H1 (cell line): ENCODE data around the gene HDAC9. TPM values are rescaled to one million over a fixed set of nuclear protein-coding genes. Genes with fewer than 3 reads are reported as not detected.

Experiments
- CTCF ChIA-PET: fragments of 300-600 bp; sonication (Branson Sonifier 250); formaldehyde crosslinking; loops from one replicate; lab custom pipeline; 2021; ENCODE audit not compliant: partially characterized antibody; lab: Charles Lee
- POLR2A ChIA-PET: fragments of 300-600 bp; sonication (Branson Sonifier 250); formaldehyde crosslinking; loops from one replicate; lab custom pipeline; 2021; ENCODE audit warnings: inconsistent platforms; ENCODE audit not compliant: partially characterized antibody; lab: Charles Lee
- DNase-seq, 2 experiments: peaks; one replicate each; pipeline versions ENCODE4 v3.0.0 to v3.0.0-alpha.2; 2010 to 2022; ENCODE audit warnings: low spot score in 2 of 2, low read depth in 1 of 2, mixed read lengths in 1 of 2
- FAIRE-seq: peaks from 2 replicates; lab custom pipeline; 2011; peaks lifted over from hg19 to GRCh38; lab: Jason Lieb, UNC
- H2AFZ ChIP-seq: 2 replicates; pipeline ENCODE4 v1.8.1; 2012; ENCODE audit warnings: low read length, inconsistent platforms
- H2AK5ac ChIP-seq: 2 replicates; pipeline ENCODE4 v1.6.1; 2013; ENCODE audit warnings: low read depth, low read length
- H2BK120ac ChIP-seq: replicated peaks from 2 replicates; pipeline ENCODE3; 2013; ENCODE audit warnings: low read depth, low read length, inconsistent platforms
- H2BK12ac ChIP-seq: 2 replicates; pipeline ENCODE4 v1.6.1; 2013; ENCODE audit warnings: low read depth, low read length
- H2BK15ac ChIP-seq: 2 replicates; pipeline ENCODE4 v1.6.1; 2013; ENCODE audit warnings: low read length
- H2BK20ac ChIP-seq: 2 replicates; pipeline ENCODE4 v1.6.1; 2013; ENCODE audit warnings: low read length
- H2BK5ac ChIP-seq: 2 replicates; pipeline ENCODE4 v1.6.1; 2013; ENCODE audit warnings: low read depth, low read length
- H3K14ac ChIP-seq: 2 replicates; pipeline ENCODE4 v1.6.1; 2013; ENCODE audit warnings: inconsistent platforms; ENCODE audit not compliant: insufficient read length
- H3K18ac ChIP-seq: 2 replicates; pipeline ENCODE4 v1.6.1; 2013; ENCODE audit warnings: low read length; ENCODE audit errors: extremely low read depth
- H3K23ac ChIP-seq: 2 replicates; pipeline ENCODE4 v1.6.1; 2013; ENCODE audit warnings: inconsistent platforms; ENCODE audit not compliant: insufficient read length
- H3K23me2 ChIP-seq: 2 replicates; pipeline ENCODE4 v1.6.1; 2013; ENCODE audit warnings: low read depth, low read length
- H3K27ac ChIP-seq: 2 replicates; pipeline ENCODE4 v1.6.1; 2011; ENCODE audit warnings: low read depth, low read length, inconsistent platforms
- H3K27me3 ChIP-seq, 4 experiments: replicated peaks in 1 of 4; 1 replicate in 1 of 4; 2 replicates in 3 of 4; pipeline versions ENCODE4 v1.6.1 to v1.8.1; 2011 to 2013; ENCODE audit warnings: low read length in 3 of 4, mild to moderate bottlenecking in 3 of 4, inconsistent platforms in 2 of 4, mixed read lengths in 2 of 4, moderate library complexity in 1 of 4; ENCODE audit not compliant: control insufficient read depth in 3 of 4, insufficient read depth in 3 of 4; ENCODE audit errors: extremely low read depth in 1 of 4
- H3K36me3 ChIP-seq, 4 experiments: 2 replicates each; pipeline versions ENCODE4 v1.6.1 to v1.8.1; 2011 to 2013; ENCODE audit warnings: mild to moderate bottlenecking in 4 of 4, low read length in 3 of 4, moderate library complexity in 2 of 4, control low read depth in 1 of 4, inconsistent platforms in 1 of 4; ENCODE audit not compliant: insufficient read depth in 4 of 4, control insufficient read depth in 2 of 4
- H3K4ac ChIP-seq: replicated peaks from 2 replicates; pipeline ENCODE3; 2013; ENCODE audit warnings: low read length, low read depth, mixed read lengths, inconsistent platforms; ENCODE audit not compliant: insufficient read length
- H3K4me1 ChIP-seq, 4 experiments: replicated peaks in 1 of 4; 1 replicate in 1 of 4; 2 replicates in 3 of 4; pipeline versions ENCODE4 v1.6.1 to v1.8.1; 2011 to 2013; ENCODE audit warnings: low read length in 3 of 4, inconsistent platforms in 2 of 4, mixed read lengths in 1 of 4; ENCODE audit not compliant: insufficient read depth in 4 of 4, control insufficient read depth in 3 of 4
- H3K4me2 ChIP-seq, 2 experiments: 2 replicates each; pipeline versions ENCODE4 v1.6.1 to v1.8.1; 2011 to 2013; ENCODE audit warnings: low read depth in 2 of 2, low read length in 2 of 2, control low read depth in 1 of 2, inconsistent platforms in 1 of 2, mild to moderate bottlenecking in 1 of 2; ENCODE audit not compliant: insufficient read depth in 1 of 2
- H3K4me3 ChIP-seq, 4 experiments: fragments of 200-600, 300-600 bp in 1 of 4; sonication (generic), shearing (Covaris generic), sonication (Bioruptor Twin) in 1 of 4; 2 replicates each; pipeline versions ENCODE4 v1.5.1 to v1.8.1; 2011 to 2016; ENCODE audit warnings: low read length in 4 of 4, low read depth in 3 of 4, control low read depth in 2 of 4, inconsistent platforms in 2 of 4, mild to moderate bottlenecking in 2 of 4, mixed read lengths in 1 of 4, moderate library complexity in 1 of 4; ENCODE audit not compliant: insufficient read depth in 2 of 4; ENCODE audit errors: extremely low read depth in 1 of 4
- H3K56ac ChIP-seq: replicated peaks from 2 replicates; pipeline ENCODE3; 2013; ENCODE audit warnings: low read depth, mild to moderate bottlenecking, mixed read lengths, low read length, inconsistent platforms; ENCODE audit not compliant: insufficient read length
- H3K79me1 ChIP-seq: 2 replicates; pipeline ENCODE4 v1.6.1; 2013; ENCODE audit warnings: low read depth, low read length, control low read depth
- H3K79me2 ChIP-seq, 2 experiments: 2 replicates each; pipeline versions ENCODE4 v1.6.1 to v1.8.1; 2012 to 2013; ENCODE audit warnings: low read length in 2 of 2, mild to moderate bottlenecking in 2 of 2, inconsistent platforms in 1 of 2; ENCODE audit not compliant: insufficient read depth in 2 of 2, control insufficient read depth in 1 of 2
- H3K9ac ChIP-seq, 4 experiments: replicated peaks in 1 of 4; 1 replicate in 1 of 4; 2 replicates in 3 of 4; pipeline versions ENCODE4 v1.6.1 to v1.8.1; 2011 to 2013; ENCODE audit warnings: low read depth in 3 of 4, low read length in 3 of 4, control low read depth in 2 of 4, mild to moderate bottlenecking in 2 of 4, moderate library complexity in 2 of 4, inconsistent platforms in 1 of 4; ENCODE audit errors: extremely low read depth in 1 of 4
- H3K9me3 ChIP-seq, 2 experiments: 2 replicates each; pipeline versions ENCODE4 v1.6.1 to v1.8.1; 2012 to 2013; ENCODE audit warnings: mild to moderate bottlenecking in 2 of 2, moderate library complexity in 2 of 2, control low read depth in 1 of 2, inconsistent platforms in 1 of 2, low read depth in 1 of 2, low read length in 1 of 2, mixed read lengths in 1 of 2; ENCODE audit not compliant: insufficient read depth in 2 of 2
- H4K20me1 ChIP-seq, 2 experiments: replicated peaks in 1 of 2; 2 replicates each; pipeline versions ENCODE3 to v1.8.1; 2011 to 2013; ENCODE audit warnings: inconsistent platforms in 2 of 2, low read length in 2 of 2, mild to moderate bottlenecking in 1 of 2; ENCODE audit not compliant: insufficient read depth in 2 of 2, control insufficient read depth in 1 of 2
- H4K5ac ChIP-seq: 2 replicates; pipeline ENCODE4 v1.6.1; 2013; ENCODE audit warnings: low read length, low read depth, mixed read lengths, inconsistent platforms; ENCODE audit not compliant: insufficient read length
- H4K8ac ChIP-seq: 2 replicates; pipeline ENCODE4 v1.8.0; 2013; ENCODE audit warnings: mild to moderate bottlenecking, moderate library complexity, low read length, inconsistent platforms; ENCODE audit not compliant: insufficient read depth; ENCODE audit errors: extremely low read depth
- H4K91ac ChIP-seq: replicated peaks from 2 replicates; pipeline ENCODE3; 2013; ENCODE audit warnings: low read length, mixed read lengths, inconsistent platforms; ENCODE audit not compliant: insufficient read length
- ASH2L ChIP-seq: fragments of 200-600, 300-600 bp; sonication (generic); IDR thresholded peaks from one replicate; pipeline ENCODE4 v1.7.1; 2017; ENCODE audit warnings: low read length
- CHD2 ChIP-seq: IDR thresholded peaks from 2 replicates; pipeline ENCODE4 v1.6.1; 2012; ENCODE audit warnings: low read length, improper control_type of control experiment
- EP300 ChIP-seq, 2 experiments: IDR thresholded peaks; 1 replicate in 1 of 2; 2 replicates in 1 of 2; pipeline ENCODE4 v1.6.1; 2011 to 2012; ENCODE audit warnings: low read depth in 2 of 2, low read length in 2 of 2, mild to moderate bottlenecking in 2 of 2, borderline replicate concordance in 1 of 2, inconsistent platforms in 1 of 2, moderate library complexity in 1 of 2
- GTF2F1 ChIP-seq: IDR thresholded peaks from 2 replicates; pipeline ENCODE4 v1.6.1; 2012; ENCODE audit warnings: low read depth, low read length, improper control_type of control experiment, borderline replicate concordance
- MAFK ChIP-seq: IDR thresholded peaks from 2 replicates; pipeline ENCODE4 v1.6.1; 2012; ENCODE audit warnings: low read depth, mild to moderate bottlenecking, improper control_type of control experiment, low read length
- POU5F1 ChIP-seq: IDR thresholded peaks from 2 replicates; pipeline ENCODE4 v1.6.1; 2011; ENCODE audit warnings: low read depth, mild to moderate bottlenecking, low read length, moderate library complexity
- SUZ12 ChIP-seq: fragments of 200-600 bp; sonication (generic); IDR thresholded peaks from 2 replicates; pipeline ENCODE4 v1.6.1; 2012; ENCODE audit warnings: mild to moderate bottlenecking, inconsistent platforms, low read length, moderate library complexity, mixed read lengths
- TAF7 ChIP-seq: optimal IDR thresholded peaks from 2 replicates; pipeline ENCODE3; 2011; ENCODE audit warnings: low read depth, mild to moderate bottlenecking, inconsistent platforms, low read length, moderate library complexity, borderline replicate concordance
- TCF12 ChIP-seq: IDR thresholded peaks from 2 replicates; pipeline ENCODE4 v1.6.1; 2011; ENCODE audit warnings: low read depth, mild to moderate bottlenecking, low read length
- TEAD4 ChIP-seq: IDR thresholded peaks from 2 replicates; pipeline ENCODE4 v1.6.1; 2012; ENCODE audit warnings: low read depth, low read length, inconsistent platforms, mixed read lengths
- WGBS, 2 experiments: shearing (Covaris generic) in 1 of 2; methylation state at CpG; one replicate each; pipeline versions ENCODE4 v1.1.6 to v1.1.7; 2013 to 2015; ENCODE audit warnings: low lambda C conversion rate in 2 of 2, mixed read lengths in 2 of 2, inconsistent platforms in 1 of 2, low coverage in 1 of 2, missing lambda C conversion rate in 1 of 2; ENCODE audit not compliant: insufficient replicate concordance in 2 of 2, insufficient coverage in 1 of 2, insufficient read length in 1 of 2; ENCODE audit errors: extremely low coverage in 1 of 2, missing lambda C conversion rate in 1 of 2; 5-methylcytosine and 5-hydroxymethylcytosine counted together
- polyA plus RNA-seq, 7 experiments: library from polyadenylated mRNA; depleted of rRNA in 3 of 7; stranded (reverse) in 5 of 7; unstranded in 2 of 7; fragments of >200 nt in 5 of 7; fragments of 200-250 nt in 2 of 7; gene quantifications; 1 replicate in 5 of 7; 2 replicates in 1 of 7; 4 replicates in 1 of 7; pipeline versions ENCODE4 v1.2.1 to v1.2.3, GENCODE V29; 2011 to 2013; ENCODE audit warnings: missing spikeins in 2 of 7, mixed read lengths in 2 of 7
- total RNA-seq: library from RNA; stranded (reverse); fragmentation: NEBNext Ultra II Directional; extraction: Animal tissue kit (Norgen Biotek cat#: 25700); gene quantifications from 2 replicates; pipeline ENCODE4 v1.2.1, GENCODE V29; 2021

HDAC9 gene
- total and polyA plus RNA-seq, 2 of the 8 experiments (the other 6 are each of a cell fraction or from before 2014, with no cell fraction given), result 9.5 to 13.1 TPM

GRCh38 chr7:18962031-18962430, 466.5 kb downstream of the HDAC9 start:
- H2BK15ac ChIP-seq, result no peak overlapping the region
- H2BK120ac ChIP-seq, result no peak overlapping the region
- no peaks in the 10 kb centered on the region for H3K4me1 ChIP-seq
- H3K4ac ChIP-seq, result no peak overlapping the region
- no peak overlapping the region for H3K56ac ChIP-seq
- no peak overlapping the region for H4K8ac ChIP-seq
- no peak overlapping the region for H2AFZ ChIP-seq
- H2BK5ac ChIP-seq, result no peak overlapping the region
- H2AK5ac ChIP-seq, result no peak overlapping the region
- H3K23ac ChIP-seq, result no peak overlapping the region
- H3K27me3 ChIP-seq, result no peaks in the 10 kb centered on the region
- no peak overlapping the region for H4K5ac ChIP-seq
- no peaks in the 10 kb centered on the region for H3K79me2 ChIP-seq
- H3K23me2 ChIP-seq, result no peaks in the 10 kb centered on the region
- no peak for FAIRE-seq
- no peak overlapping the region for H3K18ac ChIP-seq
- no peak overlapping the region for H3K14ac ChIP-seq
- CTCF ChIA-PET, result no interaction called here
- no peak overlapping the region for H3K9ac ChIP-seq
- H3K79me1 ChIP-seq, result no peaks in the 10 kb centered on the region
- H3K4me3 ChIP-seq, result no peak overlapping the region
- no peak overlapping the region for H2BK12ac ChIP-seq
- no peaks in the 10 kb centered on the region for H3K9me3 ChIP-seq
- no peak overlapping the region for H3K4me2 ChIP-seq
- no peak overlapping the region for H2BK20ac ChIP-seq
- H4K20me1 ChIP-seq, result no peaks in the 10 kb centered on the region
- POLR2A ChIA-PET, result no interaction called here
- 87% methylated on average over 4 of the region's 4 CpGs; no CpG with 5 or more reads in 1 of the 2 experiments for WGBS, 2 experiments
- no peak overlapping the region for H3K27ac ChIP-seq
- no peak for DNase-seq
- no peak overlapping the region for H4K91ac ChIP-seq
- H3K36me3 ChIP-seq, result no peaks in the 10 kb centered on the region
- no peak for TF ChIP-seq TCF12
- no peak for TF ChIP-seq POU5F1
- no peak for TF ChIP-seq TAF7
- TF ChIP-seq SUZ12, result no peak
- TF ChIP-seq GTF2F1, result no peak
- no peak for TF ChIP-seq TEAD4
- TF ChIP-seq EP300 (IDR thresholded peaks at IDR 0.05; ENCODE audit: borderline replicate concordance in 1 of 2, low read depth in 2 of 2, low read length in 2 of 2), result no peak
- no peak for TF ChIP-seq CHD2
- no peak for TF ChIP-seq MAFK
- no peak for TF ChIP-seq ASH2L
